Renal cortex interstitium (tissue), 11 donors: ENCODE measurements around the gene ALPI. TPM values are rescaled to one million over a fixed set of nuclear protein-coding genes. Genes with fewer than 3 reads are reported as not detected.

Source experiments
- DNase-seq, 11 donors: peaks; one replicate each; pipeline ENCODE4 v3.0.0-alpha.2; 2013; ENCODE audit warnings: low read depth in 9 of 11, low spot score in 4 of 11; ENCODE audit errors: extremely low read depth in 1 of 11
- polyA plus RNA-seq, 3 donors: library from polyadenylated mRNA; unstranded; fragments of 120-200 nt; gene quantifications; one replicate each; pipeline ENCODE4 v1.2.1, GENCODE V29; 2013; ENCODE audit not compliant: insufficient read length in 3 of 3

ALPI gene
- polyA plus RNA-seq, 3 donors, result 0.06 to 0.07 TPM; not detected in 1

- DNase-seq, result peak in 4 of 11 donors; percentile 54 to 71 (median 66)
Measured at GRCh38 chr2:232505856-232506255, 49.9 kb downstream of the ALPI start.

- DNase-seq, result no peak
Measured at GRCh38 chr2:232506709-232507108, 50.8 kb downstream of the ALPI start.

- DNase-seq, result no peak
Measured at GRCh38 chr2:232508251-232508650, 52.3 kb downstream of the ALPI start.

Other genes starting within 250 kb of the ALPI start
- gene ALPP, start 77.4 kb upstream of the ALPI start, polyA plus RNA-seq, result not detected
- not detected for gene ALPG, start 49.3 kb upstream of the ALPI start, polyA plus RNA-seq
- 10 to 100 TPM; 13.8 to 27.8 (median 21.4) TPM for gene ECEL1, start 31.7 kb downstream of the ALPI start, polyA plus RNA-seq
- gene PRSS56, start 64.2 kb downstream of the ALPI start, polyA plus RNA-seq, result under 1 TPM in 2 of 3 donors, not detected in 1; 0.09 to 0.83 TPM
- 1 to 10 TPM in 1 of 3 donors, under 1 TPM in 2; 0.85 to 1.1 (median 0.87) TPM for gene CHRND, start 70.0 kb downstream of the ALPI start, polyA plus RNA-seq
- gene CHRNG, start 83.5 kb downstream of the ALPI start, polyA plus RNA-seq, result 1 to 10 TPM; 1.1 to 1.6 (median 1.2) TPM
- gene TIGD1, start 94.4 kb downstream of the ALPI start, polyA plus RNA-seq, result 10 to 100 TPM; 11.9 to 15.2 (median 14.3) TPM
- gene EIF4E2, start 94.5 kb downstream of the ALPI start, polyA plus RNA-seq, result 100 to 1,000 TPM; 109 to 122 (median 121) TPM
- 10 to 100 TPM; 52.4 to 73.1 (median 66.4) TPM for gene EFHD1, start 177.5 kb downstream of the ALPI start, polyA plus RNA-seq
- gene GIGYF2, start 241.2 kb downstream of the ALPI start, polyA plus RNA-seq, result 10 to 100 TPM; 61.6 to 66.2 (median 62.1) TPM